Common myeloid progenitor, CD34-positive (primary cell): Measurements from ENCODE around the gene CMTM8.

Experiments used
- CTCF ChIA-PET: fragments of 350-600 bp; sonication (Branson Sonifier 250); formaldehyde crosslinking; loops from one replicate; lab custom pipeline; 2021; ENCODE audit warnings: antibody characterized with exemption; lab: Charles Lee
- POLR2A ChIA-PET: fragments of 350-600 bp; sonication (Branson Sonifier 250); formaldehyde crosslinking; loops from one replicate; lab custom pipeline; 2021; ENCODE audit warnings: antibody characterized with exemption; lab: Charles Lee
- DNase-seq, 3 donors: peaks; one replicate each; pipeline versions ENCODE4 v3.0.0 to v3.0.0-alpha.2; 2013
- H3K27ac ChIP-seq, 2 experiments: 1 replicate in 1 of 2; 2 replicates in 1 of 2; pipeline ENCODE4 v1.7.0; 2013; ENCODE audit warnings: inconsistent platforms in 2 of 2, low read length in 2 of 2, mild to moderate bottlenecking in 2 of 2, low read depth in 1 of 2, moderate library complexity in 1 of 2; ENCODE audit not compliant: severe bottlenecking in 2 of 2, insufficient read depth in 1 of 2, poor library complexity in 1 of 2
- H3K27me3 ChIP-seq, 5 experiments: replicated peaks in 2 of 5; 1 replicate in 3 of 5; 2 replicates in 2 of 5; pipeline versions ENCODE4 v1.6.1 to v1.7.0; 2013; ENCODE audit warnings: low read length in 4 of 5, mild to moderate bottlenecking in 2 of 5, moderate library complexity in 2 of 5, inconsistent platforms in 1 of 5; ENCODE audit not compliant: insufficient read depth in 5 of 5, control insufficient read depth in 4 of 5
- H3K36me3 ChIP-seq, 4 experiments: 1 replicate in 2 of 4; 2 replicates in 2 of 4; pipeline versions ENCODE4 v1.6.1 to v1.7.0; 2013; ENCODE audit warnings: low read length in 3 of 4, control low read depth in 1 of 4, mild to moderate bottlenecking in 1 of 4; ENCODE audit not compliant: control insufficient read depth in 4 of 4, insufficient read depth in 4 of 4
- H3K4me1 ChIP-seq, 4 experiments: 1 replicate in 3 of 4; 2 replicates in 1 of 4; pipeline versions ENCODE4 v1.6.1 to v1.7.1; 2013; ENCODE audit warnings: low read length in 3 of 4, mild to moderate bottlenecking in 3 of 4, control low read depth in 1 of 4, inconsistent platforms in 1 of 4, moderate library complexity in 1 of 4; ENCODE audit not compliant: control insufficient read depth in 4 of 4, insufficient read depth in 4 of 4; ENCODE audit errors: control extremely low read depth in 1 of 4
- H3K4me3 ChIP-seq, 7 experiments: 1 replicate in 4 of 7; 2 replicates in 3 of 7; pipeline versions ENCODE4 v1.5.1 to v1.7.0; 2013; ENCODE audit warnings: mild to moderate bottlenecking in 7 of 7, low read length in 6 of 7, moderate library complexity in 6 of 7, inconsistent platforms in 2 of 7, low read depth in 2 of 7, control low read depth in 1 of 7; ENCODE audit not compliant: insufficient read depth in 4 of 7, control insufficient read depth in 1 of 7; ENCODE audit errors: extremely low read depth in 1 of 7
- H3K9me3 ChIP-seq, 5 experiments: 1 replicate in 4 of 5; 2 replicates in 1 of 5; pipeline versions ENCODE4 v1.6.1 to v1.7.1; 2013; ENCODE audit warnings: low read length in 4 of 5, mild to moderate bottlenecking in 2 of 5, inconsistent platforms in 1 of 5, low read depth in 1 of 5, moderate library complexity in 1 of 5; ENCODE audit not compliant: control insufficient read depth in 4 of 5, insufficient read depth in 2 of 5; ENCODE audit errors: control extremely low read depth in 1 of 5
- WGBS: methylation state at CpG from one replicate; pipeline ENCODE4 v1.1.5; 2013; ENCODE audit not compliant: insufficient coverage; 5-methylcytosine and 5-hydroxymethylcytosine counted together

Gene CMTM8

DNA sequence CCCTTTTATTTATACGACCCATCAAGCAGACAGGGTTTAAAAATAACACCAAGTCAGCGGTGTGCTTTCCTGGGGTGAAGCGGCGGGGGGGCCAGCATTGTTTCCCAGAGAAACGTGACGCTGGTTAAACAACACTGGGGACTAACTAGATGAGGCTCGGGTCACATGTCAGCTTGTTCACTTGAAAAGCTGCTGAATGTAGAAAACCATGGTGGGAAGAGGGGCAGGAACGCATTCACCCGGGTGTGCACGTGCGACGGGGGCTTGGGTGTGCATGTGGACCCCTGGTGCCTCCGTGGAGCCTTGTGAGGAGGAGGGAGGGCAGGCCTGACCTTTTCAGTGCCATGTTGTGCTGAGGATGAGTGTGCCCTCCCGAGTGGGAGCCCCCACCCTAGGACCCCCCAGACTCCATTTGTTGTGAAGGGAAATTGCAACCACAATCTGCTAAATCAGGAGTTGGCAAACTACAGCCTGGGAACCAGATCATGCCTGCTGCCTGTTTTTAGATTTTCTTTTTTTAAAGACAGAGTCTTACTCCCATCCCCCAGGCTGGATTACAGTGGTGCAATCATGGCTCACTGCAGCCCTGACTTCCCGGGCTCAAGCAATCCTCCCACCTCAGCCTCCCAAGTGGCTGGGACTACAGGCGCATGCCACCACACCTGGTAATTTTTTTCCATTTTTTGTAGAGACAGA is 82.8 kb downstream of the CMTM8 start:
- CTCF ChIA-PET, result interaction anchor here (0.5 to 2.9 kb wide), 4 partner anchors 9 to 339 kb away, joined by 4 to 9 read pairs (median 6); no protein-coding TSS in a partner anchor
- 10% methylated on average over 16 of the region's 16 CpGs for WGBS

DNA sequence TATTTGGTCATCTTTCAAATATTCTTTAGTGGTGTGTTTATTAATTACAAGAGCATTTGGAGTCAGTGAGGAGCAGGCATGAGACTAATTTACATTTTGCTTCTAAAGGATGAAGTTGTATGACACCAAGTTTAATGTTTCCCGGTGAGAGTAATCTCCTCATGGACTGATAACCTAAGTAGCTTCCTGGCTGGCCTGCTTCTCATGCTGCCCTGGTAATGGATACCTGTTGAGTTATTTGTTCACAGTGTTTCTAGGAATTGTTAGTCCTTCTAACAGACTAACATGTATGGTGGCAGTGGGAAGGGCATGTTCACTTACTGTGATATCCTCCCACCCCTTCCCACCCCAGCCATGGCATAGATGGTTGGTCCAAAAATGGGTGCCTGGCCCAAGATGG is 83.8 kb downstream of the CMTM8 start:
- H3K27me3 ChIP-seq, result no peaks in the 10 kb centered on the region
- no CpG with 5 or more reads among the region's 1 CpG for WGBS
- no peak overlapping the region for H3K4me3 ChIP-seq
- ChIA-PET POLR2A (no interaction called here), CTCF (interaction anchor here (0.9 to 1.8 kb wide), 6 partner anchors 11 to 27 kb away, joined by 3 to 6 read pairs (median 4); no protein-coding TSS in a partner anchor)
- no peak for DNase-seq
- H3K36me3 ChIP-seq, result no peaks in the 10 kb centered on the region
- no peaks in the 10 kb centered on the region for H3K9me3 ChIP-seq
- H3K4me1 ChIP-seq, result peaks cover 0 to 23% (median 11%) of the 10 kb centered on the region in 4 experiments
- H3K27ac ChIP-seq, result no peak overlapping the region

More for the DNA sequence above, 82.8 kb downstream of the CMTM8 start:
- H3K27me3 ChIP-seq, result no peaks in the 10 kb centered on the region
- peak; percentile 37 to 72 (median 71) for DNase-seq
- H3K27ac ChIP-seq, result no peak overlapping the region
- H3K36me3 ChIP-seq, result no peaks in the 10 kb centered on the region
- H3K4me1 ChIP-seq, result peaks cover 0 to 23% (median 11%) of the 10 kb centered on the region in 4 experiments
- H3K9me3 ChIP-seq, result no peaks in the 10 kb centered on the region
- POLR2A ChIA-PET, result interaction anchor here (1.0 kb wide), 1 partner anchor 10 kb away, joined by 3 read pairs; no protein-coding TSS in a partner anchor
- peak overlapping the region in 5 of 7 experiments; percentile 20 to 60 (median 37) for H3K4me3 ChIP-seq

DNA sequence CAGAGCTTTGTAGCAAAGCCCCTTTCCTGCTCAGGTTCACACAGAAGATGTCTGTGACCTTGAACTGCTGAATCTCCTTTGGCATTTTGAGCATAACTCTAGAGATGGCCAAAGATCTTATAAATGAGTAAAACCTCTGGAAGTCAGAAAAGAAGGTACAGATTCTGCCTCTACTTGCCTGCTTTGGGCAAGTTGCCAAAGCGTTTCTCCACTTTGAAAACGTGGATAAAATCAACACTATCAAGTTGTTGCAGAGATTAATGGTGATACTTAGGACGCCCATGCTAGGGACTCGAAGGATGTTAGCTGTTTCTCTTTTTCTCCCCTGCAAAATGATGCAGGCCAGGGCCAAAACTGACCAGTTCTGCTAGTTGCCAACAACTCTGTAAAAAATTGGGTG is 85.1 kb downstream of the CMTM8 start:
- DNase-seq, result no peak
- Histone ChIP-seq H3K27ac (no peak overlapping the region), H3K27me3 (no peaks in the 10 kb centered on the region), H3K4me1 (peaks cover 0 to 23% (median 11%) of the 10 kb centered on the region in 4 experiments), H3K4me3 (no peak overlapping the region), H3K36me3 (no peaks in the 10 kb centered on the region), H3K9me3 (no peaks in the 10 kb centered on the region)
- POLR2A ChIA-PET, result no interaction called here
- 94% methylated on average over 4 of the region's 4 CpGs for WGBS
- CTCF ChIA-PET, result interaction anchor here (0.9 to 2.3 kb wide), 11 partner anchors 10 to 146 kb away, joined by 3 to 7 read pairs (median 4); no protein-coding TSS in a partner anchor

DNA sequence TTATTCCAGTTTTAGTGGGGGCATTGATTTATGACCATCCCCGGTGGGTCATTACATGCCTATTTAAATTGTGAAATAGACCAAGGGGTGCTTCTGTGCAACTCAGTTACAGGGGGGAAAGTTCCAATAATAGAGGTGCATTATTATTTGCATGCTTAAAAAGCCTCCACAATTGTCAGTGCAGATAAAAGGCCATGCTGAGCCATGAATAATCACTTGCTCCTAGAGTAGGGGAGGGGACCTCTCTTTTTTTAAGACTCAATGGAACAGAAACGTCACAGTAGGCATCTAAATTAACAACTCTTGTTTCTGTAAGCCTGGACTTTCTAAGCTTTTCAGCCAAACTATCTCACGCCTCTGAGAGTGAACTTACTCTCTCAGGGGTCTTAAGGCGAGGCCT is 86.7 kb downstream of the CMTM8 start:
- no peak overlapping the region for H3K4me3 ChIP-seq
- H3K27ac ChIP-seq, result no peak overlapping the region
- H3K27me3 ChIP-seq, result no peaks in the 10 kb centered on the region
- CTCF ChIA-PET, result interaction anchor here (0.9 to 2.3 kb wide), 7 partner anchors 12 to 84 kb away, joined by 3 to 7 read pairs (median 4); no protein-coding TSS in a partner anchor
- H3K9me3 ChIP-seq, result no peaks in the 10 kb centered on the region
- no peak for DNase-seq
- peaks cover 0 to 23% (median 11%) of the 10 kb centered on the region in 4 experiments for H3K4me1 ChIP-seq
- no peaks in the 10 kb centered on the region for H3K36me3 ChIP-seq
- POLR2A ChIA-PET, result no interaction called here
- 77% methylated on average over 3 of the region's 4 CpGs for WGBS

DNA sequence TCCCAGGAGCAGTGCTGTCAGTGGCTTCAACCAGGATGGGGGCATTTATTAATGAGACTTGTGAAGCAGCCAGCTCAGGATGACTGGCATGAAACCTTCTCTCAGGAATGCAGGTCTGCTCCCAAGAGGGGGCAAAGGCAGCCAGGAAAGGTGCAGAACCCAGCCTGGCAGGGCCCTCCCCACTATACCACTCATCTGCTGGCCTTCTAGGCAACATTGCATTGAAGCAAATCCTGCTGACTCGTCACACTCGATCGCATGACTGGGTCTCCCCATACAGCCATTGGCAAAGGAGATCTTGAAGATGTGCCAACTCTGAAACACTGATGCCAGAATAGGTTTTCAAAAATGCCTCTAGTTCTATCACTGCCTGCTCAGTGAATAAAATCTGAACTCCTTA is 87.4 kb downstream of the CMTM8 start:
- CTCF ChIA-PET, result interaction anchor here (0.9 to 2.3 kb wide), 5 partner anchors 13 to 85 kb away, joined by 3 to 7 read pairs (median 4); no protein-coding TSS in a partner anchor
- 96% methylated on average over 3 of the region's 3 CpGs for WGBS
- H3K27me3 ChIP-seq, result no peaks in the 10 kb centered on the region
- peaks cover 0 to 18% (median 8%) of the 10 kb centered on the region in 4 experiments for H3K4me1 ChIP-seq
- POLR2A ChIA-PET, result no interaction called here
- H3K4me3 ChIP-seq, result no peak overlapping the region
- no peaks in the 10 kb centered on the region for H3K36me3 ChIP-seq
- no peak for DNase-seq
- H3K27ac ChIP-seq, result no peak overlapping the region
- H3K9me3 ChIP-seq, result no peaks in the 10 kb centered on the region

DNA sequence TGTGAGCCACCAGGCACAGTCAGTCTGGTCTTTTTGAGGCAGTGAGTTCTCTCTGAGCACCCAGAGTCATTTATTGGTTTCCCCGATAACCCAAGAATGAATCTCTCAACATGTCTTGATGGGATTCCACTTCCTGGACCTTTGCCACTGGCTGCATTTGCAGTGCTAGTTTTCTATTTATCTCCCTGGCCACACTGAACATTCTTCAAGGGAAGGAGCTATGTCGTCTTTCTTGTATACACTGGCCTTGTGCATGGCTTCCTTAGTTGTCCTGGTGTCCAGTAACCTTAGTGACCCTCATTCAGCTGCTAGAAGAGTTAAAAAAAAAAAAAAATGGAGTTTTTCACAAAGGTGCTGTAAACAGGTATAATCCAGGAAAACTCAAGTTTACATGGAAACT is 88.3 kb downstream of the CMTM8 start:
- no peak for DNase-seq
- ChIA-PET POLR2A (no interaction called here), CTCF (interaction anchor here (0.6 kb wide), 1 partner anchor 1711 kb away, joined by 3 read pairs; no protein-coding TSS in a partner anchor)

DNA sequence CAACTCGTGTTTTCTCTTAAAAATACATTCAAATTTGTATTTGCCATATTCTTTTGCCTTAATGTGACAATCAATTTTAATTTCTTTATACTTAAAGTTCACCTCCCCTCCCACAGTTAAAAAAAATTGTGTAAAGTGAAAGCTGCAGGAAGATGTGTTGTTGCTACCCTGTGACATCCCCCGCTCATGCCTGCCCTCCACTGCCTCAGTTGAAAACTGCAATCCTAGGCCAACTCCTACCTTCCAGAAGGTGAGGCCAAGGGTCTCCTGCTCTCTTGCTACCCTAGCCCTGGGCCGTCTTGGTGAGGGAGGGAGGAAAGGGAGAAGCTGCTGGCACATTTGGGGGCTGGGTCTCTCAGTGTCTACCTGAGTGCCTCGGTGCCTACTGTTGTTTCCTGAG is 96.2 kb downstream of the CMTM8 start:
- H3K4me3 ChIP-seq, result no peak overlapping the region
- no peaks in the 10 kb centered on the region for H3K36me3 ChIP-seq
- ChIA-PET CTCF (interaction anchor here (1.0 to 8.4 kb wide), 15 partner anchors 8 to 166 kb away, joined by 3 to 85 read pairs (median 5); partner anchors contain the start of gene CMTM8), POLR2A (interaction anchor here (0.6 kb wide), 1 partner anchor 60 kb away, joined by 5 read pairs; no protein-coding TSS in a partner anchor)
- H3K27ac ChIP-seq, result no peak overlapping the region
- no peaks in the 10 kb centered on the region for H3K9me3 ChIP-seq
- H3K4me1 ChIP-seq, result no peaks in the 10 kb centered on the region
- no peaks in the 10 kb centered on the region for H3K27me3 ChIP-seq
- 85% methylated on average over 2 of the region's 4 CpGs for WGBS
- DNase-seq, result peak; percentile 46 to 60 (median 56)

More for the DNA sequence above, 88.3 kb downstream of the CMTM8 start:
- no peak overlapping the region for H3K4me3 ChIP-seq
- H3K27ac ChIP-seq, result no peak overlapping the region
- no peaks in the 10 kb centered on the region for H3K36me3 ChIP-seq
- no peaks in the 10 kb centered on the region for H3K27me3 ChIP-seq
- peaks cover 0 to 9% (median 2%) of the 10 kb centered on the region in 4 experiments for H3K4me1 ChIP-seq
- H3K9me3 ChIP-seq, result no peaks in the 10 kb centered on the region
- 93% methylated on average over 2 of the region's 2 CpGs for WGBS
